Measurements from ENCODE around the gene PLS3. TPM values are rescaled to one million over a fixed set of nuclear protein-coding genes. Genes with fewer than 3 reads are reported as not detected.
A peak's percentile ranks its signal among the peaks of the same experiment; 100 is the strongest.

The PLS3 gene, protein sequence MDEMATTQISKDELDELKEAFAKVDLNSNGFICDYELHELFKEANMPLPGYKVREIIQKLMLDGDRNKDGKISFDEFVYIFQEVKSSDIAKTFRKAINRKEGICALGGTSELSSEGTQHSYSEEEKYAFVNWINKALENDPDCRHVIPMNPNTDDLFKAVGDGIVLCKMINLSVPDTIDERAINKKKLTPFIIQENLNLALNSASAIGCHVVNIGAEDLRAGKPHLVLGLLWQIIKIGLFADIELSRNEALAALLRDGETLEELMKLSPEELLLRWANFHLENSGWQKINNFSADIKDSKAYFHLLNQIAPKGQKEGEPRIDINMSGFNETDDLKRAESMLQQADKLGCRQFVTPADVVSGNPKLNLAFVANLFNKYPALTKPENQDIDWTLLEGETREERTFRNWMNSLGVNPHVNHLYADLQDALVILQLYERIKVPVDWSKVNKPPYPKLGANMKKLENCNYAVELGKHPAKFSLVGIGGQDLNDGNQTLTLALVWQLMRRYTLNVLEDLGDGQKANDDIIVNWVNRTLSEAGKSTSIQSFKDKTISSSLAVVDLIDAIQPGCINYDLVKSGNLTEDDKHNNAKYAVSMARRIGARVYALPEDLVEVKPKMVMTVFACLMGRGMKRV
- 99.9 and 173 TPM in 2 replicates for total RNA-seq (2016; rRNA removed; fragmentation: Illumina TruSeq; extraction: Trizol)
- 4.8 and 5.6 TPM in 2 replicates for total RNA-seq (2016; cell fraction: cytosol; rRNA removed; fragmentation: Illumina TruSeq; extraction: Trizol; ENCODE audit: low read depth)
- 104 and 176 TPM in 2 replicates for total RNA-seq (2016; cell fraction: insoluble cytoplasmic fraction; rRNA removed; fragmentation: Illumina TruSeq; extraction: Trizol)
- total RNA-seq (2016; cell fraction: membrane; rRNA removed; fragmentation: Illumina TruSeq; extraction: Trizol) = 15.0 and 17.4 TPM in 2 replicates
- total RNA-seq (2016; cell fraction: nucleus; rRNA removed; fragmentation: Illumina TruSeq; extraction: Trizol) = 46.5 and 49.1 TPM in 2 replicates
- 50.0 and 55.7 TPM in 2 replicates for polyA plus RNA-seq (2011; rRNA removed)
- polyA plus RNA-seq (2011; cell fraction: cytosol; rRNA removed) = 23.3 and 39.0 TPM in 2 replicates
- 10.3 and 17.8 TPM in 2 replicates for polyA plus RNA-seq (2011; cell fraction: nucleus; rRNA removed)
- polyA plus RNA-seq (2012) = 55.0 and 66.5 TPM in 2 replicates
- polyA plus RNA-seq (2016; cell fraction: cytosol; fragmentation: Illumina TruSeq; extraction: Trizol; ENCODE audit: low read depth) = 2.5 and 2.8 TPM in 2 replicates
- polyA plus RNA-seq (2016; cell fraction: insoluble cytoplasmic fraction; fragmentation: Illumina TruSeq; extraction: Trizol; ENCODE audit: low read depth) = 119 and 132 TPM in 2 replicates
- polyA plus RNA-seq (2016; cell fraction: membrane; fragmentation: Illumina TruSeq; extraction: Trizol; ENCODE audit: low read depth) = 7.7 and 8.4 TPM in 2 replicates
- 41.1 and 45.9 TPM in 2 replicates for polyA plus RNA-seq (2016; cell fraction: nucleus; fragmentation: Illumina TruSeq; extraction: Trizol; ENCODE audit: insufficient read depth, low read depth)
- polyA minus RNA-seq (2011; rRNA and poly(A)+ RNA removed; ENCODE audit: low replicate concordance) = 16.8 and 41.4 TPM in 2 replicates
- polyA minus RNA-seq (2011; cell fraction: cytosol; rRNA and poly(A)+ RNA removed) = 60.9 and 101 TPM in 2 replicates
- 18.5 and 30.6 TPM in 2 replicates for polyA minus RNA-seq (2011; cell fraction: nucleus; rRNA and poly(A)+ RNA removed)
- Bru-seq, nascent RNA = percentile 72 among the genes with signal in this experiment
- percentile 73 among the genes with signal in this experiment for BruChase-seq, experiment 1, labeled RNA remaining after a 6-hour chase
- percentile 63 among the genes with signal in this experiment for BruChase-seq, experiment 2, labeled RNA remaining after a 2-hour chase
- long read RNA-seq, experiment 1, transcript PLS3-202 (16 exons, 3,280 nt) = major isoform, 43 of 65 reads
- long read RNA-seq, experiment 1, partial matches to known transcripts = 19 of 65 reads
- long read RNA-seq, experiment 1, other reads (novel, unspliced or antisense) = 3 of 65 reads
- long read RNA-seq, experiment 2, transcript PLS3-202 (16 exons, 3,280 nt) = major isoform, 35 of 103 reads
- long read RNA-seq, experiment 2, partial matches to known transcripts = 16 of 103 reads
- long read RNA-seq, experiment 2, other reads (novel, unspliced or antisense) = 52 of 103 reads

DNA sequence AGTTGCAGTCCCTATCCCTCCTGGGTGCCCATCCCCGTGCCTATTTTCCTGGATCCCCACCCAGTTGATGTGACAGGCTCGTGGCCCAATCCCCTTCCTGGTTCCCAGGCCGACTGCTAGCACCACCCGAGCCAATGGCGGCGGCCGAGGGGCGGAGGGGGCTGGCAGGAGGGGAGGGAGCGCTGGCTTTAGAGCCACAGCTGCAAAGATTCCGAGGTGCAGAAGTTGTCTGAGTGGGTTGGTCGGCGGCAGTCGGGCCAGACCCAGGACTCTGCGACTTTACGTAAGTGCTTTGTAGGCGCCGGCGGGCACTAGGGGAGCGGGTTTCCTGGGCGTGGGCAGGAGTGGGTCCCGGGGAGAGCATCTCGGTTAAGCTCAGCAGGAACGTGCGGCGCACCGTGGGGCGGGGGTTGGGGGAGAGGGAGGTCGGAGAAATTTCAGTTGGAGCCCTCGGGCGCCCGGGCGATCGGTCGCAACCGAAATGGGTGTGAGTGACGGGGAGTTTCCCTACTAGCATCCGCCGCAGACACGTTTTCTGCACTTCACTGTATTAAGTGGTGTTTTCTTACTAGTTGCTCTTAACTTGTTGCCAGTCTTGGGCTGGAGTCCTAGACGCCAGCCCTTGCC lies at the start of gene PLS3:
Gene PLS3 (plus strand): TSS at position 197 of the 627 bp plus-strand sequence. CDS start 49,077 bp downstream, outside the sequence.
- ATAC-seq (peak; percentile 91), FAIRE-seq (no peak), DNase-seq (ENCODE audit: low spot score) (peak; percentile 77)
- 0% methylated on average over 1 of the region's 40 CpGs for WGBS (ENCODE audit: low lambda C conversion rate)
- BruUV-seq (replicated peaks) = TSS peak; percentile 65
- POLR2A ChIA-PET = interaction anchor here (2.6 kb wide), 1 partner anchor 216 kb away, joined by 18 read pairs; no protein-coding TSS in a partner anchor
- H3K79me2 ChIP-seq (ENCODE audit: insufficient read depth, low read length) = peaks cover 38% of the 10 kb centered on the region
- H3K9me3 ChIP-seq (ENCODE audit: low read length) = no peaks in the 10 kb centered on the region
- H3K4me3 ChIP-seq (replicated peaks in 1 of 3; ENCODE audit: insufficient read depth in 1 of 3, low read depth in 2 of 3, low read length in 3 of 3) = peak within 1 kb of the TSS; percentile 67 to 78 (median 69)
- H3K4me1 ChIP-seq (ENCODE audit: insufficient read depth, low read length) = peaks cover 37% of the 10 kb centered on the region
- peak within 1 kb of the TSS; percentile 73 for H3K4me2 ChIP-seq (ENCODE audit: low read depth, low read length)
- intact Hi-C loops (cut with micrococcal nuclease; ENCODE audit: unreplicated experiment) = loop anchor here (5.0 kb wide), 2 partner anchors 214 to 389 kb away; no protein-coding TSS in a partner anchor
- H2AFZ ChIP-seq (ENCODE audit: low read length) = no peak within 1 kb of the TSS
- in situ Hi-C loops (cut with HindIII; ENCODE audit: extremely low pct_ligation_motif_present, low pct_unique_long_range_greater_than_20kb) = loop anchor here (5.0 kb wide), 1 partner anchor 229 kb away; no protein-coding TSS in a partner anchor
- H3K27me3 ChIP-seq (ENCODE audit: control insufficient read depth in 1 of 2, insufficient read depth in 2 of 2, low read length in 2 of 2) = no peaks in the 10 kb centered on the region; a peak in 1 of 5 replicates
- CTCF ChIA-PET (ENCODE audit: low intra/inter-chr PET ratio, low total read pairs) = no interaction called here
- H4K20me1 ChIP-seq (ENCODE audit: insufficient read depth, low read length) = 0 out of 2 replicates have a peak, but pooled peaks cover 3% of the 10 kb centered on the region
- H3K27ac ChIP-seq (ENCODE audit: extremely low read length, insufficient read depth, low read length) = peak within 1 kb of the TSS; percentile 78
- no peaks in the 10 kb centered on the region for H3K36me3 ChIP-seq (replicated peaks in 1 of 2; ENCODE audit: control insufficient read depth in 1 of 2, insufficient read depth in 2 of 2, low read length in 2 of 2)
- H3K9ac ChIP-seq (ENCODE audit: insufficient read depth, low read depth, low read length) = peak within 1 kb of the TSS; percentile 75
- no peak for TF ChIP-seq ZFP37 (CRISPR knock-in tag; IDR thresholded peaks at IDR 0.05; ENCODE audit: borderline replicate concordance)
- peak; percentile 50 for TF ChIP-seq SALL1 (CRISPR knock-in tag; IDR thresholded peaks at IDR 0.05)
- no peak for TF ChIP-seq KMT2A (CRISPR knock-in tag; IDR thresholded peaks at IDR 0.05)
- peak; percentile 76 to 78 for TF ChIP-seq POLR2A (IDR thresholded peaks at IDR 0.05; ENCODE audit: insufficient read depth in 1 of 2, low read depth in 2 of 2, low read length in 2 of 2)
- TF ChIP-seq POLR2G (IDR thresholded peaks at IDR 0.05; ENCODE audit: low read depth, low read length) = peak; percentile 70
- TF ChIP-seq ZNF350 (CRISPR knock-in tag; IDR thresholded peaks at IDR 0.05; ENCODE audit: borderline replicate concordance, low read depth) = no peak
- TF ChIP-seq ISX (CRISPR knock-in tag; conservative IDR thresholded peaks at IDR 0.05) = no peak
- TF ChIP-seq, protein P1, sequence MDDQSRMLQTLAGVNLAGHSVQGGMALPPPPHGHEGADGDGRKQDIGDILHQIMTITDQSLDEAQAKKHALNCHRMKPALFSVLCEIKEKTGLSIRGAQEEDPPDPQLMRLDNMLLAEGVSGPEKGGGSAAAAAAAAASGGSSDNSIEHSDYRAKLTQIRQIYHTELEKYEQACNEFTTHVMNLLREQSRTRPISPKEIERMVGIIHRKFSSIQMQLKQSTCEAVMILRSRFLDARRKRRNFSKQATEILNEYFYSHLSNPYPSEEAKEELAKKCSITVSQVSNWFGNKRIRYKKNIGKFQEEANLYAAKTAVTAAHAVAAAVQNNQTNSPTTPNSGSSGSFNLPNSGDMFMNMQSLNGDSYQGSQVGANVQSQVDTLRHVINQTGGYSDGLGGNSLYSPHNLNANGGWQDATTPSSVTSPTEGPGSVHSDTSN (CRISPR knock-in tag; IDR thresholded peaks at IDR 0.05; ENCODE audit: borderline replicate concordance) = no peak
- TF ChIP-seq PCBP2 (optimal IDR thresholded peaks at IDR 0.05; ENCODE audit: low read depth, low read length, poor library complexity, severe bottlenecking) = no peak
- TF ChIP-seq ZFYVE20 (CRISPR knock-in tag; IDR thresholded peaks at IDR 0.05; ENCODE audit: borderline replicate concordance, low read depth) = no peak
- no peak for TF ChIP-seq ZNF326 (CRISPR knock-in tag; IDR thresholded peaks at IDR 0.05; ENCODE audit: borderline replicate concordance)
- TF ChIP-seq PCBP1 (IDR thresholded peaks at IDR 0.05; ENCODE audit: borderline replicate concordance, low read depth, low read length) = no peak
